PC-9 (cell line): ENCODE measurements around the gene OR4K13.

Experiments used
- EZH2 ChIP-seq: fragments of 200-600 bp; sonication (generic); IDR thresholded peaks from 2 replicates; pipeline ENCODE4 v1.8.0; 2017; ENCODE audit warnings: antibody characterized with exemption, low read depth
- TF ChIP-seq, protein P1 (sequence below): fragments of 200-600 bp; sonication (generic); conservative IDR thresholded peaks from 2 replicates; pipeline ENCODE4 v1.6.1; 2017; ENCODE audit warnings: mixed run types, antibody characterized with exemption, mild to moderate bottlenecking, moderate library complexity

DNA sequence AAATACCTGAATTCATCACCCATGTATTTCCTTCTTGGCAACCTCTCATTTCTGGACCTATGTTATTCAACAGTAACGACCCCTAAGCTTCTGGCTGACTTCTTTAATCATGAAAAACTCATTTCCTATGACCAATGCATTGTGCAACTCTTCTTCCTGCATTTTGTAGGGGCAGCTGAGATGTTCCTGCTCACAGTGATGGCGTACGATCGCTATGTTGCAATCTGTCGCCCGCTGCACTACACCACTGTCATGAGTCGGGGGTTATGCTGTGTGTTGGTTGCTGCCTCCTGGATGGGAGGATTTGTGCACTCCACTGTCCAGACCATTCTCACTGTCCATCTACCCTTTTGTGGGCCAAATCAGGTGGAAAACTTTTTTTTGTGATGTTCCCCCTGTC, 33.5 kb downstream of the OR4K13 start:
- TF ChIP-seq, protein P1, sequence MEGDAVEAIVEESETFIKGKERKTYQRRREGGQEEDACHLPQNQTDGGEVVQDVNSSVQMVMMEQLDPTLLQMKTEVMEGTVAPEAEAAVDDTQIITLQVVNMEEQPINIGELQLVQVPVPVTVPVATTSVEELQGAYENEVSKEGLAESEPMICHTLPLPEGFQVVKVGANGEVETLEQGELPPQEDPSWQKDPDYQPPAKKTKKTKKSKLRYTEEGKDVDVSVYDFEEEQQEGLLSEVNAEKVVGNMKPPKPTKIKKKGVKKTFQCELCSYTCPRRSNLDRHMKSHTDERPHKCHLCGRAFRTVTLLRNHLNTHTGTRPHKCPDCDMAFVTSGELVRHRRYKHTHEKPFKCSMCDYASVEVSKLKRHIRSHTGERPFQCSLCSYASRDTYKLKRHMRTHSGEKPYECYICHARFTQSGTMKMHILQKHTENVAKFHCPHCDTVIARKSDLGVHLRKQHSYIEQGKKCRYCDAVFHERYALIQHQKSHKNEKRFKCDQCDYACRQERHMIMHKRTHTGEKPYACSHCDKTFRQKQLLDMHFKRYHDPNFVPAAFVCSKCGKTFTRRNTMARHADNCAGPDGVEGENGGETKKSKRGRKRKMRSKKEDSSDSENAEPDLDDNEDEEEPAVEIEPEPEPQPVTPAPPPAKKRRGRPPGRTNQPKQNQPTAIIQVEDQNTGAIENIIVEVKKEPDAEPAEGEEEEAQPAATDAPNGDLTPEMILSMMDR = no peak
- TF ChIP-seq EZH2 = no peak
